NB4 (cell line): ENCODE data around the gene VAV3.

Experiments
- CTCF ChIP-seq: IDR thresholded peaks from one replicate; pipeline ENCODE4 v1.5.1; 2012; ENCODE audit warnings: low read depth, low read length
- MAX ChIP-seq: IDR thresholded peaks from 2 replicates; pipeline ENCODE4 v1.6.1; 2011; ENCODE audit warnings: low read depth, low read length
- MYC ChIP-seq: IDR thresholded peaks from 2 replicates; pipeline ENCODE4 v1.6.1; 2011; ENCODE audit warnings: low read depth, low read length
- POLR2A ChIP-seq: IDR thresholded peaks from 2 replicates; pipeline ENCODE4 v1.6.1; 2011; ENCODE audit warnings: mild to moderate bottlenecking; ENCODE audit not compliant: insufficient read length; ENCODE audit errors: extremely low read depth

- TF ChIP-seq CTCF, result no peak
- TF ChIP-seq POLR2A, result no peak
- no peak for TF ChIP-seq MYC
- TF ChIP-seq MAX, result no peak
Measured at GRCh38 chr1:107963601-107964335, 1.2 kb downstream of the VAV3 start.
